ENCODE data around the gene GDPGP1. TPM values are rescaled to one million over a fixed set of nuclear protein-coding genes. Genes with fewer than 3 reads are reported as not detected.

The GDPGP1 gene
- total and polyA plus RNA-seq, 9 of the 15 experiments (the other 6 are each of a cell fraction or from before 2014, with no cell fraction given), result 0.78 to 6.1 (median 2.8) TPM

- TF ChIP-seq ZKSCAN3 (CRISPR knock-in tag; IDR thresholded peaks at IDR 0.05), result no peak
- TF ChIP-seq TCF3 (CRISPR knock-in tag; IDR thresholded peaks at IDR 0.05), result peak; percentile 67
- no peak for TF ChIP-seq SRSF3 (IDR thresholded peaks at IDR 0.05; ENCODE audit: insufficient read depth, low read length)
- TF ChIP-seq TEAD4 (IDR thresholded peaks at IDR 0.05; ENCODE audit: low read length), result peak; percentile 76
- TF ChIP-seq TEAD4 (CRISPR knock-in tag; IDR thresholded peaks at IDR 0.05; ENCODE audit: borderline replicate concordance), result no peak
- TF ChIP-seq RBM15 (IDR thresholded peaks at IDR 0.05; ENCODE audit: insufficient read depth, low read length), result no peak
- TF ChIP-seq KAT8 (IDR thresholded peaks at IDR 0.05; ENCODE audit: low read depth), result no peak
- peak in 1 of 2 experiments; percentile 26; a peak in 1 of 4 replicates for TF ChIP-seq TEAD1 (CRISPR knock-in tag; IDR thresholded peaks at IDR 0.05)
- no peak for TF ChIP-seq STAT5B (CRISPR knock-in tag; IDR thresholded peaks at IDR 0.05)
- TF ChIP-seq ESRRA (IDR thresholded peaks at IDR 0.05; ENCODE audit: borderline replicate concordance, low read depth), result no peak
- TF ChIP-seq KLF1 (tag; IDR thresholded peaks at IDR 0.05), result no peak
- TF ChIP-seq SOX6 (IDR thresholded peaks at IDR 0.05), result peak; percentile 73
- peak; percentile 67 for TF ChIP-seq ARID1B (IDR thresholded peaks at IDR 0.05)
- TF ChIP-seq CBFA2T3 (IDR thresholded peaks at IDR 0.05), result peak; percentile 81
- TF ChIP-seq ZNF592 (IDR thresholded peaks at IDR 0.05), result no peak
- 0 out of 2 replicates have a peak, but pooled peaks have one; percentile 45 for TF ChIP-seq NCOR1 (IDR thresholded peaks at IDR 0.05)
- no peak for TF ChIP-seq LEF1 (IDR thresholded peaks at IDR 0.05)
- TF ChIP-seq NR4A1 (CRISPR knock-in tag; IDR thresholded peaks at IDR 0.05), result no peak
- TF ChIP-seq NR4A1 (tag; IDR thresholded peaks at IDR 0.05), result no peak
- TF ChIP-seq ZNF121 (CRISPR knock-in tag; conservative IDR thresholded peaks at IDR 0.05), result no peak
- TF ChIP-seq USF2 (CRISPR knock-in tag; IDR thresholded peaks at IDR 0.05), result no peak
- no peak for TF ChIP-seq RBM14 (IDR thresholded peaks at IDR 0.05; ENCODE audit: borderline replicate concordance, insufficient read depth, low read depth, low read length)
- TF ChIP-seq CEBPB (tag; IDR thresholded peaks at IDR 0.05), result no peak
- TF ChIP-seq SRSF7 (optimal IDR thresholded peaks at IDR 0.05; ENCODE audit: low read depth, low read length), result no peak
- peak; percentile 54; the same call in 1 of the 2 replicates for TF ChIP-seq TAL1 (IDR thresholded peaks at IDR 0.05)
- peak; percentile 23; the same call in 1 of the 2 replicates for TF ChIP-seq GATA2 (CRISPR knock-in tag; IDR thresholded peaks at IDR 0.05)
- TF ChIP-seq TRIM24 (IDR thresholded peaks at IDR 0.05), result 0 out of 4 replicates have a peak, but pooled peaks of 1 of the 2 experiments have one; percentile 17
- TF ChIP-seq ZFP30 (CRISPR knock-in tag; IDR thresholded peaks at IDR 0.05; ENCODE audit: borderline replicate concordance), result no peak
These were observed 20.7 kb upstream of the GDPGP1 start (continued) for GRCh38 chr15:90213122-90213817.

All from K562 (cell line).